ENCODE measurements around the gene LRRC36.
"Not testable (repeated sequence)": the region's sequence is repeated elsewhere in the genome, so short reads cannot be mapped to it uniquely, and the experiment has no call there.

Gene LRRC36

DNA sequence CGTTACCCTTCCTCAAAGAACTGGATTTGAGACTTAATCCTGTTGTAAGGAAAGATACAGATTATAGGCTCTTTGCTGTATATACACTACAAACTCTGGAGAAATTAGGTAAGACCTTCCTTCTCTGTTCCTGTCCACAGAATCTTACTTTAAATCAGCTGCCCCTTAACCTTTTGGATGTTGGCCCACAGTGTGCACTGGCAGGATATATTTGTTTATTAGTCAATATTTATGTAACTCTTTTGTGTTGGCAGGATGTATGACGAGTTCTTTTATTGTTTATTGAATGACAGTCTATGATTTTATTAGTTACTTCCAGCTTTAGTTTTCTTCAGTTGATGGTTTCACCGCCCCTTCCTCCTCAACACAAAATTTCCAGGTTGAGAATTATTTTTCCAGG, 19.7 kb downstream of the LRRC36 start:
- DNase-seq (ENCODE audit: low spot score): no peak

DNA sequence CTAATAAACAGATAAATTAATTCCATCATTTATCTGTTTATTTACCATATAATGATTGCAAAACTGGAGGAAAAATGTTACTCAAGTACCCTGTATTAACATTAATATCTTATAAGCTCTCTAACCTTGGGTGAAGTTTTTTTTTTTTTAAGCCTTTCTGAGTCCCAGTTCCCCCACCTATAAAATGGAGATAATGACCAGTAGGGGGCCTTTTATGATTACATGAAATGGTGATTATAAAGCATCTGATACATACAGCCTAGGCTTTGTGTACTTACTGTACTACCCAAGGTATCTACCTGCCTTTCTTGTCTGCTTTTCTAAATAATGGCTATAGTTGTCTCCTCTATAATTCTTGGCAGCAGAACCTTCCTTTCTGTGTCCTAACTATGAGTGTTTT, 22.6 kb downstream of the LRRC36 start:
- DNase-seq (ENCODE audit: low spot score): peak; percentile 75

DNA sequence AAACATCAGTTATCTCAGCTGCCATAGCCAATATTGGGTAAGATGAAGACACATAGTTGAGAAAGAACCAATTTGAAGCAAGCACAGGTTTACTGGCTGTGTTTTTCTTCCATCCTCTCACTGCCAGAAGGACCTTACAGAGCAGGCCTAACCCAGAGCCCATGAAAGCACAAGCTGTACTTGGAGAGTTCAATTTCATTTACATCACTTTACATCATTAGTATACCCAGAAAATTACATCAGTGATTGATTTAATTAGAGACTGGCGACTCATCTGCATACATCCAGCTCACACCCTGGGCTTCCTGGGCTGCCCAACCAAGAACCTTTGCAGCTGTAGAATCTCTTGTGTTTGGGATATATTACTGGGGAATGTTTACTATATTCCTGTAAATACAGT, 23.7 kb downstream of the LRRC36 start:
- DNase-seq (ENCODE audit: low spot score): no peak

DNA sequence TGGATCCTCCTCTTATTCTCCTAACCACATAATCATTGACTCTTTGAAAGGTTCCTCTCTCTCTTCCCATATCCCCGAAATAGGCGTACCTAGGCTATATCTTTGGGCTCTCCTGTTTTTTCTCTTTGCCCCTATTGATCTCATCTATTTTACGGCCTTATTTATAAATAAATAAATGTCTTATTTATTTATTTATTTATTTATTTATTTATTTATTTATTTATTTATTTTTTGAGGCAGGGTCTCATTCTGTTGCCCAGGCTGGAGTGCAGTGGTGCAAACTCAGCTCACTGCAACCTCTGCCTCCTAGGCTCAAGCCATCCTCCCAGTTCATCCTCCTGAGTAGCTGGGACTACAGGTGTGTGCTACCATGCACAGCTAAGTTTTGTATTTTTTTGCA, 25.8 kb downstream of the LRRC36 start:
- not testable (repeated sequence) for DNase-seq (ENCODE audit: low spot score)

DNA sequence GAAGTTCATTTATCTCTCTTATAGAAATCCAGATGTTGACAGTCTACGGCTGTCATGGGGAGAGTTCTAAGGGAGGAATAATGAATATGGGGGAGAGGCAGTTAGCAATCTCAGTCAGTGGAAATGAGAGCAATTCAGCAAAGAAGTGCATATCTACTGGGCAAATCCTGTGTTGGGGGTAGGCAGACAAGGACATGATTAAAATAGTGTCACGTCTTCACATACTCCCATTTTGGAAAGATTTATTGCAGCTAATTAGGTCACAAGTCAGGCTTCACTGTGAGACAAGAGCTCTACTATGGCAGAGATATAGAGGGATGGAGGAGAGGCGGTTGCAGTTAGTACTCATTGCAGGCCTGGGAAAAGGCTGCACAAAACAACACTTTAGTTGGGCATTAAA, 29.8 kb downstream of the LRRC36 start:
- DNase-seq (ENCODE audit: low spot score): no peak

DNA sequence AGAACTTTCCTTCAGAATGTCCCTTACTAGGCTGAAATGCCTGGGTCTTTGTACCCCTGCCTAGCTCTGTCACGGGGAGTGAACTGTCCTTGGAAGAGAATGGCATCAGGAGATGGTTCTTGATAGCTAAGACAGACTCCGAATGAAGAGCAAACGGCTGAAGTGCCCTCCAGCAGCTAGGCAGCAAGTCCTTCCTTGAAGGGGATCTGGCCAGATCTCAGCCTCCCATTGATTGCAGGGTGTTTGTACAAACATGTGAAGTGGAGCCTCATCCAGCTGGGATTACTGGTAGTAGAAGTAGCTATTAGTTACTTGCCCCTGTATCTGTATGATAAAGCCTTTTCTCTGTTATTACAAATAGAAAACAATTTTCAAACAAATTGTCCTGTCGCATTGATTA, 30.9 kb downstream of the LRRC36 start:
- no peak for DNase-seq (ENCODE audit: low spot score)

DNA sequence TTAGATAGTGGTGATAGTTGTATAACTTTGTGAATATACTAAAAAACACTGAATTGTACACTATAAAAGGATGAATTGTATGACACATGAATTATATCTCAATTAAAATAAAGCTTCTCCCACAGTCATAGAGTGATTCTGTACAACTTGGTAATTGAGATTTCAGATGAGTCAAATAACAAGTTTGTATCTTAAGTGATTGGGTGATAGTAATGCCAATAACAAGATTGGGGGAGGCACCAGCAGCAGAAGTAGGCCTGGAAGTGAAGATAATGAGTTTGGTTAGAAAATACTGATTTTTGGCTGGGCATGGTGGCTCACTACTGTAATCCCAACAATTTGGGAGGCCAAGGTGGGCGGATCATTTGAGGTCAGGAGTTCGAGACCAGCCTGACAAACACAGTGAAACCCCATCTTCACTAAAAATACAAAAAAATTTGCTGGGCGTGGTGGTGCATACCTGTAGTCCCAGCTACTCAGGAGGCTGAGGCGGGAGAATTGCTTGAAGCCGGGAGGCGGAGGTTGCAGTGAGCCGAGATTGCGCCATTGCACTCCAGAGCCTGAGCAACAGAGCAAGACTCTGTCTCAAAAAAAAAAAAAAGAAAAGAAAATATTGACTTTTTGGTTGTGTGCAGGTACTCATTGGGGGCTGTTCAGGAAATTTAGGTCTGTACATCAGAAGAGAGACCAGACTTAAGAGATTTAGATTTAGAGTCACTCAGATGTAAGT, 33.1 kb downstream of the LRRC36 start:
- DNase-seq (ENCODE audit: low spot score): not testable (repeated sequence)

DNA sequence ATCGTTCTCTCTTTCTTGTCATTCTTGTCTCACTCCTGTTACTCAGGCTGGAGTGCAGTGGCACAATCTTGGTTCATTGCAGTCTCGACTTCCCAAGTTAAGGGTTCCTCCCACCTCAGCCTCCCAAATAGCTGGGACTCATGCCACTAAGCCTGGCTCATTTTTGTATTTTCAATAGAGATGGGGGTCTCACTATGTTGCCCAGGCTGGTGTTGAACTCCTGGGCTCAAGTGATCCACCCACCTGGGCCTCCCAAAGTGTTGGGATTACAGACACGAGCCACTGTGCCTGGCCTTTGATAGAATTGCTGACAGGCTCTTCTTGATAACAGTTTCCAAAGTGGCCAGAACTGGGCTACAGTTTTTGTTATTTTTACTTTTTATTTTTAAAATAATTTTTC, 34.4 kb downstream of the LRRC36 start:
- no peak for DNase-seq (ENCODE audit: low spot score)

DNA sequence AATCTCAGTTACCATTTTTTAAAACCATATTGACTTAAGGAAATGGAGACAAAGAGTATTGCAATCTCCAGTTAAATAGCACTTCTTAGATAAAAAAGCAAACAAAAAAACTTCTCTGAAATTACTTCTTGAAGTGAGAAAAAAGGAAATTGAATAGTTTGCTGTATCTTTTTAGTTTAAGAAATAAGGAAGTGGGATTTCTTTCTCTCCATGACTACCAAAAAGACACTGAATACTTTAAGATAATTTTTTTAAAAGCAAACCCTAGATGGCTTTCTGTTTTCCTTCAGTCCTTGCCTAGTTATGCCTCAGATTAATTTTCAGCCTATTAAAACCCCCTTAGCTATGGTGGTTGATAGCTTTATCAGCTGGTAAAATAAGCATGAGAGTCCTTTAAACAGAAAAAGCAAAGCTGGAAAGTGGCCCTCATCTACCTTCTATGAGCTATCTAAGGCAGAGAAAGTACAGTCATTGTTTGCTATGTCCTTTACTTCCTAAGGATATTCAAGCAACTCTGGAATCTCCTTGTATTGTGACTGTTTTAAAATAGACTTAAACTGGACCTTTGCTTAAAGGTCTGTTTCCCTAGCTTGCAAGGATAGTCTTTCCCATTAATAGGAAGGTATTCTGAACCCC, 38.1 kb downstream of the LRRC36 start:
- DNase-seq (ENCODE audit: low spot score): no peak

DNA sequence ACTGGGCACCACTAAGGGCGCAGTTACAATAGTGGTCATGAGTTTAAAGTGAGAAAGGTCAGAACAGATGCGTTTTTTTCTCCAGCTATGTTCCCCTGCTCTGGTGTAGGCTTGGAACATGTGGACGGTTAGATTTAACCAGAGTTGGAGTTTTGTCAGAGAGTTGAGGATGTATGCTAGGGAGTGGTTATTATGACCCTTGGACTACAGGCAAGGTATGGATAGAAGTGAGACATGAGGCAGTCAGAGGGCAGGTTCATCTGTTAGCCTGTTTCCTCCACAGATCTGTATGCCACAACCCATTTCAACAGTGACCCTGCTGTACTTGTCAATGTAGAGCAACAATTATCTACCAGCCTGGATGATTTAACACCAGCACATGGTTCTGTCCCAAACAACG, 44.0 kb downstream of the LRRC36 start:
- DNase-seq (ENCODE audit: low spot score): no peak

DNA sequence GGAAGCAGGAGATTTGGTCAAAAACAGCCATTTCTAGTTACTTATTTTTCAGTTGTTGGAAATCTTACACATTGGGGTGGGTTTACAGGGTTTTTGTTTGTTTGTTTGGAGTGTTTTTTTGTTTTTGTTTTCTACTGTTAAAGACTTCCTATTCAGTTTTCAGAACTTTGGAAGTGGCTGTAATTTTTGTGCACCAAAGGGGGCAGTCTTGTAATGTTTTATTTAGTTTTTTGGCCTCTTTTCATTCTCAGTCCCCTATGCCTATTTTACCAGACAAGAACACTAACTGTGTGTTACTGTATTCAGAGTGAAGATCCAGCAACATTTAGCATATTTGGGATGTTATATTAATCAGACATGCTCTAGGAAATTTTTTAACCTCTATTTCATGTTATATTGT, 46.0 kb downstream of the LRRC36 start:
- peak; percentile 54 for DNase-seq (ENCODE audit: low spot score)

DNA sequence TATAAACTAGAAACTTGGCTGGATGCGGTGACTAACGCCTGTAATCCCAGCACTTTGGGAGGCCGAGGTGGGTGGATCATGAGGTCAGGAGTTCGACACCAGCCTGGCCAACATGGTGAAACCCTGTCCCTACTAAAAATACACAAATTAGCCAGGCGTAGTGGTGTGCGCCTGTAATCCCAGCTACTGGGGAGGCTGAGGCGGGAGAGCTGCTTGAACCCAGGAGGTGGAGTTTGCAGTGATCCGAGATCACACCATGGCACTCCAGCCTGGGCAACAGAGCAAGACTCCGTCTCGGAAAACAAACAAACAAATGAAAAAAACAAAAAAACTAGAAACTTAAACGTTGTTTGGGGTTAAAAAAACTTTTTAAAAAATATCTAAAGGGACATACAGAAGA, 49.4 kb downstream of the LRRC36 start:
- not testable (repeated sequence) for DNase-seq (ENCODE audit: low spot score)

DNA sequence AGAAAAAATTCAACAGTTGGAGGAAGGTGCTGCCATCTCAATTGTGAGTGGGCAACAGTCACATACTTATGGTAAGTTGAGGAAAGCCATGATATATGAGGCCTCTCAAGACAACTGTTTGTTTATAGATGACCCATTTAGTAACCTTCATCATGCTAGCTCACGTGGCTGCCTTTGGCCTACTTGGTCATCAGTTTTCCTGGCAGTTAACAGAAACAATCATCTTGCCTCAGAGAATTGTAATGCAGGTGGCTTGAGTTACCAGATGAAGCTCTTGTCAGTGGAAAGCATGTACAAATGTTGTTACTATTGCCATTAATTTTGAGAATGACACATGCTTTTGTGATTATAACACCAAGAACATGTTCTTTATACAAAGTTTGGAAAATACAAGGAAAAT, 52.0 kb downstream of the LRRC36 start:
- no peak for DNase-seq (ENCODE audit: low spot score)

DNA sequence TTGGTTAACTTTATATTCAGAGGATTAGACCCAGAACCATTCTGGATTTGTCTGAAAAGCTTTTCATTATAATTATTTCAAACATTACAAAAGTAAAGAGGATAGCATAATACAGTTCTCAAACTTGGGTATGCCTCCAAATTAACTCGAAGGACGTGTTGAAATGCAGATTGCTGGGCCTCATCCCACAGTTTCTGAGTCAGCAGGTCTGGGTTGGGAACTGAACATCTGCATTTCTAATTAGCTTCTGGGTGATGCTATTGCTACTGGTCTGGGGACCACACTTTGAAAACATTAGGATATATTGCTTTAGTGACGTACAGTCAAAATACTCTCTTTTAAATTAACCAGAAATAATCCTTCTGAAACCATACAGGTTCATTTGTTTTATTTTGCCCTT, 56.7 kb downstream of the LRRC36 start:
- no peak for DNase-seq (ENCODE audit: low spot score)

DNA sequence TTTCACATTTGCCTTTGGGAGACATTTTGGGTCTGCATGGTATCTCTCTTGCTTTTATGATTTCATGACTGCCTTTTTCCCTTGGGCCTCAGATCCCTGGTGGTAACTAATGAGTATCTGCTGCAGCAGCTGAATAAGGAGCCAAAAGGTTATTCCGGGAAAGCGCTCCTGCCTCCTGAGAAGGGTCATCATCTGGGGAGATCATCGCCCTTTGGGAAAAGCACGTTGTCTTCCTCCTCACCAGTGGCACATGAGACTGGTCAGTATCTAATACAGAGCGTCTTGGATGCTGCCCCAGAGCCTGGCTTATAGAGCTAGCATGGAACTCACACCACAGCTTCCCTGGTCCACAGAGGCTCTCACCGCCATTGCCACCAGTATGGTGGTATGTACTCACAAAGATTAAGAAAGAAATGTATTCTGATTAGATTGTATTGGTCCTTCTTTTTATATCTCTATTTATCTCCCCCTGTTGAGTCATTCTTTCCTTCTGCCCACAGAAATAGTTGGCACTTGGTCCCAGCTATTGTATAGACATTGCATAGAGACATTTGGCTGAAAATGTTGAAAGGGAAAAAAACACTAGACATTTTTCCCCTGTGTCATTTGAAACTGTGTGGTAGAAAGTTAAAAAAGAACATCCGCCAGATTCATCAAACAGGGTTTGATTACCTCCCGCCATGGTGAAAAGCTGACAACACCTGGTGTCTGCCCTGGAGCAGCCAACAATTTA, 58.3 kb downstream of the LRRC36 start:
- DNase-seq (ENCODE audit: low spot score): no peak

DNA sequence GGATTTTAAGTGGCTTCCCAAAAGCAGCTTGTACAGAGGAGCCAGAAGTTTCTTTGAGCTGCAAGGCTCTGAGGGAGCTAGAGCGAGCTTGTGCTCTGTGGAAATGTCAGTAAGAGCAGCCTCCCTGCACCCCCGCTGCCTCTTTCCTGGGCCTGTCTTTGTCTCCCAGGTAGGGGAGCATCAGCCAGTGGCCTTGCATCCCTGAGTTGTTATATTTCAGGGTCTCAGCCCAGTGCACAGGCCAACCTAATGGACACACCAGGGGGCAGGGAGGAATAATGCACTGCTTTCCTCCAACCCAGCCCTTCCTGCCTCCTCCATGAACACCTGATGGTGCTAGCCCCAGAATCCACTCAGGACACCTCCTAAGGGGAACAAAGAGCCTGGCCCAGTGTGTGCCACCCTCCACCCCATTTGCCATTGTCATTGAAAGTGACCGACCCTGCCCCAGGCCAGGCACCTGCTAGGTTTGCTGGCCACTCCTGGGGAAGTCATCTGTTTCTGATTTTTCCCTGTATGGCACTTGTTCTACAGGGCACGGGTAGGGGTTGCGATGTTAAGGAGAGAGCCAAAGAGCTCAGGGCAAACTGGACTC, 60.3 kb downstream of the LRRC36 start:
- no peak for DNase-seq (ENCODE audit: low spot score)

DNA sequence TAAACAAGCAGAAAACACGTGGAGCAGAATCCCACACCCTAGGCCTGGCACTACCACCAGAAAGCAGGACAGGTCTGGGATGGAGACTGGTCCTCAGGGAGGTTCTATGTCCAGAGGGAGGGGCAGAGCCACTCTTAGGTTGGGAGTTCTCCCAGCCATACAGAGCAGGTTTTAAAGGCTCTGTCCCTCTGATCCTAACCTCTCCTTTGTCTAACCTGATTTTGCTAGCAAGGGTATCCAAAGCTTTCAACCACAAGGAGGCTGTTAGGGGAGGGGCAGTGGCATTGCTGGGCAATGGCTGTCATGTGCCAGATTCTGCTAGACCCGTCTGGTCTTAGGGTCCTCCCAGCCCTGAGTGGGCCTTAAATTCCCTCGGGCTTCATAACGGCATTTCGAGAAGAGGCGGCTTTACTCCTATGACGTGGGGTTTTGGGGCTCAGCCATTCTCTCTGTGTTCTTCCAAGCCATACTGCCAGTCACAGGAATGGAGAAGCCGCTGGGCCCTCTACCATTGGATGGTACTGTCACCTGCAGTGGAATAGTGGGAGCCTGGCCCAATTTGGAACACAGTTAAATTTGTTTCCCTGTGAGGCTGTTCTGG, 61.0 kb downstream of the LRRC36 start:
- DNase-seq (ENCODE audit: low spot score): no peak

DNA sequence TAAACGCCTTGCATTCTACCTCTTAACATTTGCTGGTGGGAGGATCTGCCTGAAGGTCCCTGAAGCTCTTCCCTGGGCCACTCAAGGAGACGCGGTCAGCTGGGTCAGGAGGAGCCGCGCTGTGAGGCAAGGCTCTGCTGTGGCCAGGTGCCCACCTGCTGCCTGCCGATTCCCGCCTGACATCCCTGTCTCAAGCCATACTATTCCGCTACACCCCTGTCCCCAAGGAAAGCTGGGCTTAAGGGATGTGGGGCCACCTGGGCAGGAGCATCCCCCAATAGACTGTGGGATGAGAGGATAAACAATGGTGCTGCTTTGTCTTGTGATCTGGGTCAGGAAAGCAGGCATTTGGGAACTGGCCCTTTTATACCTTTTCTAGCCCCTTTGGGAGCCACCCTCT, 61.6 kb downstream of the LRRC36 start:
- DNase-seq (ENCODE audit: low spot score): no peak

DNA sequence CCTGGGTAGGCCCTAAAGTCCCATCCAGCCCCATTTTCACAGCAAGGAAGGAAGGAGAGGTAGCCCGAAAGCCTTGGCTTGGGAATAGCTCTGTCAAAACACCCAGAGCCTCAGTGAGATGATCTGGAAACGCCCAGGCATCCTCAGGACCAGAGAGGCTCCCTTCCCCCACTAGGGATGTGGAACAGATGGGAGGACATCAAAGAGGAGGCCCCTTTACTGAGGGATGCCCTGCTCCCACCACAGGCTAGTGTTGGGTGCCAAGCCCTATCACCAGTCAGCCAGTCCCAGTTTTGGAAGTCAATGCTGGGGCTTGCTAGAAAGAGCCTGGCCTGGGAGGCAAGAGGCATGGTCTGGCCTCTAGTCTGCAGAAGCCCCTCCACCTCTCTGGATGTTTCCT, 62.0 kb downstream of the LRRC36 start:
- no peak for DNase-seq (ENCODE audit: low spot score)

DNA sequence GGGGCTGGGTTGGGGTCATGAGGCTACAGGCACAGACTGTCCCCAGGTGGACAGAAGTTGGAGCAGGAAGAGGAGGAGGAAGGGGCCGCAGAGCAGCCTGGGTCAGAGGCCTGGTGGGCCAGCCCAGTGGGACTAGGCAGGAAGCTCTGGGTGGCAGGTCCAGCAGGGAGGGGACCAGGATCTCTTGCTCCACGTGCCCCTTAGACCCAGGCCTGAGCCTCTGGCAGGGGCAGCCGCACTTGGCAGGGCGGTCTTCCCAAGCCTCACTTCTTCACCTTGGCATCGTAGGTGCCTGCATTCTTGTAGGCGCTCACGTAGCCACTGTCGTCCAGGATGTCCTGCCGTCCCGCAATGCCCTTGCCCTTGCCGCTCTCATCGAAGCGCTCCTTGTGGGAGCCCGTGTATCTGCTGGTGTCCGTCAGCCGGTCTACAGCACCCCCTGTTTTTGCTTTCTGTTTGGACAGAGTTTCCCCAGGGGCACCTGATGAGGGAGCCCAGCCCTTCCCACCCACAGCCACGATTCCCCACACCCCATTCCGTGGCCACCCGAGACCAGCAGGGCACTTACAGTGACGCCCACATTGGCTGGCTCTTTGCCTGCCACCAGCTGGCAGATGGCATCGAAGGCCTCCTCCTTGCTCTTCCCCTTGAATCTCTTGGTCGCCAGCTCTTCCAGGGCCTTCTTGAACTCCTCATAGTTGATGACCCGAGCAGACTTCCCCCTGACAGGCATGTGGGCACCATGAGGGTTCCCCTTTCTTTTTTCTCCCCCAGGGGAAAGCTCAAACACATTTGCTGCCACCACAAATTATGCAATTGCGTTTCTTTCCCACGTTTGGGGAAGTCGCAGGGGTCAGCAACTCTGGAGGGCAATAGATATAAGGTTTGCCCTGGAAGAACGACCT, 63.5 kb downstream of the LRRC36 start:
- DNase-seq (ENCODE audit: low spot score): no peak

DNA sequence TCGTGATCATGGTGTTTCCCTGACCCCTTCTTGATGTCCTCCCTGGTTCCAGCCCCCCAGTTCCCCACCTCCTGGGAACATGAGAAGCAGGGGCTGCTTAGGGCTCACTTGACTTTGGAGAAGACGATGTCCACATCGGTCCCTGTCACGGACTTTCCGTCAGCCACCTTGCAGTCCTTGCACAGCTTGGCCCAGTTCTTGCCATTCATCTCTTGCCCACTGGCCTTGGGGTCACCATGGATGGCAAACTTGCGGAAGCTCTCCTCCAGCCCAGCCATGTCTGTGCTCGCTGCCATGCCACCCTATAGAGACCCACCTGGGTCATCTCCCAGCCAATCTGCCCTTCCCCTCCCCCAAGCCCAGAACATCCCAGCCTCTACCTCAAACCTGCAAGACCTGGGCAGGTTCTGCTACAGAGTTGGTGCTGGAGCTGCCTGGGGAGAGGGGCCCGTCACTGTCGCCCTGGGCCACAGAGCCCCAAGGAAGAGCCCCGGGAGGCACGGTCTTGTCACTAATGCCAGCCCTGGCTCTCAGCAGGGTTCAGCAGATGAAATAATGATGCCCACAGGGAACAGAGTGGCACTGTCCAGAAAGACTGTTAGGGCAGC, 64.3 kb downstream of the LRRC36 start:
- DNase-seq (ENCODE audit: low spot score): no peak

All from NAMALWA (cell line).